ENCODE data around the gene ZBTB4.
"Not testable (repeated sequence)": the region's sequence is repeated elsewhere in the genome, so short reads cannot be mapped to it uniquely, and the experiment has no call there.

ZBTB4 gene

GRCh38 chr17:7475764-7476422, 3.5 kb downstream of the ZBTB4 start:
- peak in 2 of 10 donors; percentile 65 to 66 for DNase-seq
- intact Hi-C loops (cut with DNase I), result loop anchor here (1.0 kb wide), 1 partner anchor 8 kb away; no protein-coding TSS in a partner anchor

GRCh38 chr17:7474767-7475166, 4.7 kb downstream of the ZBTB4 start:
- intact Hi-C loops (cut with DNase I), result not testable (repeated sequence)
- peak in 3 of 10 donors; percentile 20 to 57 (median 48) for DNase-seq

- intact Hi-C loops (cut with DNase I), result no loop called here
- DNase-seq, result peak in 2 of 10 donors; percentile 3 to 7
These were observed 7.7 kb downstream of the ZBTB4 start for GRCh38 chr17:7471729-7472128.

DNA sequence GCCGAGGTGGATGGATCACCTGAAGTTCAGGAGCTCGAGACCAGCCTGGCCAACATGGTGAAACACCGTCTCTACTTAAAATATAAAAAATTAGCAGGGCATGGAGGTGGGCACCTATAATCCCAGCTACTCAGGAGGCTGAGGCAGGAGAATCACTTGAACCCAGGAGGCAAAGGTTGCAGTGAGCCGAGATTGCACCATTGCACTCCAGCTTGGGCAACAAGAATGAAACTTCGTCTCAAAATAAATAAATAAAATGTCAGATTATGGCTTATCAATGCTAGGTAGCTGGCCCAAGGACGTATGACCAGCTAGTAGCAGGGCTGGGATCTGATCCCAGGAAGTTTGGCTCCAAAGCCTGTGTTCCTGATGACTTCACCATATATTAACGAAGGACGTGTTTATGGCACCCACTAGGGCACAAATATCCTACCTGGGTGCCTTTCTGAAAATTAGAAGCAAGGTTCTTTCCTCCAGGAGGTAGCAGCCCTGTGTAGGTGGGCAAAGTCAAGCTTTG, 8.9 kb downstream of the ZBTB4 start:
- intact Hi-C loops (cut with DNase I); DNase-seq: not testable (repeated sequence)

DNA sequence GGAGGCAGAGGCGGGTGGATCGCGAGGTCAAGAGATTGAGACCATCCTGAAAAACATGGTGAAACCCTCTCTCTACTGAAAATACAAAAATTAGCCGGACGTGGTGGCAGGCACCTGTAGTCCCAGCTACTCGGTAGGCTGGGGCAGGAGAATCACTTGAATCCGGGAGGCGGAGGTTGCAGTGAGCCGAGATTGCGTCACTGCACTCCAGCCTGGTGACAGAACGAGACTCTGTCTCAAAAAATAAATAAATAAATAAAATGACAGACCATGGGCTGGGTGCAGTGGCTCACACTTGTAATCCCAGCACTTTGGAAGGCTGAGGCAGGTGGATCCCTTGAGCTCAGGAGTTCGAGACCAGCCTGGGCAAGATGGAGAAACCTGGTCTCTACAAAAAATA, 9.6 kb downstream of the ZBTB4 start:
- intact Hi-C loops (cut with DNase I), result not testable (repeated sequence)
- DNase-seq, result peak in 2 of 10 donors; percentile 3 to 57

DNA sequence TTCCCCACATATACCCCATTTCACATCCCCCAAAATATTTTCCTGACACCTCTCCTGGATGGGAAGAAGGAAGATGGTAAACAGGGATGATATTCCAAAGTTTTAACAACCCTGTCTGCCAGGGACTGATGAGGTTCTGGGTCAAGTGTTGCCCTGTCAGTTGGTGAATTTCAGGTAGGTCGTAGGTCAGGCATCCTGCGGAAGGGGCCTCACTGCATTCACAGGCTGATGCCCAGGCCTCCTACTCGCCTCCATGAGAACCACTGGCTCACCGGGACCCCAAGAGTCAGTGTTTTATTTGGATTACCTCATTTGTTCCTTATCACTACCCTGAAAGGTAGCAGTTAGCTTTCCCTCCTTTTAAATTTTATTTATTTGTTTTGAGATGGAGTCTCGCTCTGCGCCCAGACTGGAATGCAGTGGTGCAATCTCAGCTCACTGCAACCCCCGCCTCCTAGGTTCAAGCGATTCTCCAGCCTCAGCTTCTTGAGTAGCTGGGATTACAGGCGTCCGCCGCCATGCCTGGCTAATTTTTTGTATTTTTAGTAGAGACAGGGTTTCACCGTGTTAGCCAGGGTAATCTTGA, 10.5 kb downstream of the ZBTB4 start:
- intact Hi-C loops (cut with DNase I), result loop anchor here (1.0 kb wide), 1 partner anchor 7 kb away; no protein-coding TSS in a partner anchor
- DNase-seq, result peak in 1 of 10 donors; percentile 12

DNA sequence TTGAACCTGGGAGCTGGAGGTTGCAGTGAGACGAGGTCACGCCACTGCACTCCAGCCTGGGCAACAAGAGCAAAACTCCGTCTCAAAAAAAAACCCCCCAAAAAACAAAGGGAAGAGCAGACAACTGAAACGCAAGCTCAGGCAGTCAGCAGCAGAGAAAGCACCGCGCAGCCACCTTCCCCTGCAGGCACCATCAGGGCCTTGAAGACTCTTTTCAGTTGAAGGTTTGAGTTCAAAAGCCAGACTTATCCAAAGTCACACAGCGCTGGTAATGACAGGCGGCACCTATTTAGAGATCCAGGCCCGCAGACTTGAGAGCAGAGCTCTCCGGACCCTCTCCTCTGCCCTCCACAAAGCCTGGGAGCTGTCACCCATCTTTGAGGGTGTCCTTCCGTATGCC, 11.1 kb downstream of the ZBTB4 start:
- no peak for DNase-seq
- intact Hi-C loops (cut with DNase I), result loop anchor here (1.0 kb wide), 1 partner anchor 8 kb away; no protein-coding TSS in a partner anchor

DNA sequence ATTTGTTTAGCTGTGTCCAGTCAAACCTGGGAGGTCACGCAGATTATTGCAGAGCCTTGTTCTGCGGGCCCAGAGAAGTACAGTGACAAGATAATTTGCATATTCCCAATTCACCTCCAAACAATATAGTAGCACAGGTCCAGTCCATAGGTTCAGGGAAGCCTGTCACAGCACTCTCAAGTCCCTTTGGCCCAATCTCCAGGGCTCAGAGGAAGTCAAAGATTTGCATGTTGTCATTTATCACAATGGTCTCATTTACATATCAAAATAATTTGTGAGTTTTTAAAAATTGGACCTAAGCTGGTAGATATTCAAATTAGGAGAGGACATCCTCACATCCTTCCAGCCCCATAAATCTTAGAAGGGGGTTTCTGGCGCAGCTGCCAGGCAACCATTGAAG, 11.9 kb downstream of the ZBTB4 start:
- DNase-seq, result no peak
- intact Hi-C loops (cut with DNase I), result no loop called here

- peak in 3 of 10 donors; percentile 42 to 85 (median 49) for DNase-seq
- intact Hi-C loops (cut with DNase I), result no loop called here
These were observed 12.6 kb downstream of the ZBTB4 start for GRCh38 chr17:7466639-7467341.

DNA sequence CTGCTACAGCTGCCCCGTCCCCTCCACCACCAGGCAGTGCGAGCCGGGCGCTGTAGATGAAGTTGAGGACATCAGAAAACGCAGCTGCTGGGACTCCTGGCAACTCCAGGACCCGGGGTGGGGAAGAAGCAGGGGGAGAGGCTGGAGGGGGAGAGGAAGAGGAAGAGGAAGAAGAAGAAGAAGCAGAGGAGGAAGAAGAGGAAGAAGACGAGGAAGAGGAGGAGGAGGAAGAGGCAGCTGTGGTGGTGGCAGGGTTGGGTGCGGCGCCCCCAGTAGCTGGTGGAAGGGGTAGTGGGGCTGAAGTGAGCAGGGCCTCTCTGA, 13.2 kb downstream of the ZBTB4 start:
- DNase-seq, result no peak
- intact Hi-C loops (cut with DNase I), result no loop called here

DNA sequence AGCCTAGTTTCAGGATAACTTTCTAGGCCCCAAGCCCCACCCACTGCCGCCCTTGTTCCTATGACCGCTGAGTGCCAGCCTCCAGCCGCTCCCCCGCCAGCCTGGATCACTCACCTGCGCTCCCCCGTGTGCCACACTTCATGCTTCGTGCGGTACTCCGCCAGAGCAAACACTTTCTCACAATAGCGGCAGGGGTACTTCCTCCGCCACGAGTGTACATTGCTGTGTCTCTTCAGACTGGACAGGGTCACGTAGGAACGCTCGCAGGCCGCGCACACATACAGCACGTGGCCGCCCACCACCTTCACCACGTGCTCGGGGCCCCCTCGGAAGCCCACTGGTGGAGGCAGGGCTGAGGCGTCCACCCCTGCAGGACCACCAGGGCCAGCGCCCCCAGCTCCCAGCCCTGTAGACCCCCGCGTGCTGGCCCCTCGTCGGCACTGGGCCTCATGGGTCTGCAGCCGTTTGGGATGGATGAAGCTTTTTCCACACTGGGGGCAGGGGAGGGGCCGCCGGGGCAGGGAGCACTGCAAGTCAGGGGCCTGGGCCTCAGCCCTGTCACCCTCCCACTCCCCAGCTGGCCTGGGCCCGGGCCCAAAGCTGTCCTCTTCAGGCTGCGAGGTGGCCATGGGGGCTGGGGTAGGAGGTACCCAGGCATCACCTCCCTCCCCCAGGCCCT, 13.7 kb downstream of the ZBTB4 start:
- intact Hi-C loops (cut with DNase I), result no loop called here
- peak in 1 of 10 donors; percentile 76 for DNase-seq

- no peak for DNase-seq
- intact Hi-C loops (cut with DNase I), result no loop called here
These were observed 15.3 kb downstream of the ZBTB4 start for GRCh38 chr17:7464081-7464480.

- intact Hi-C loops (cut with DNase I), result no loop called here
- DNase-seq, result no peak
These were observed 16.0 kb downstream of the ZBTB4 start for GRCh38 chr17:7463372-7463846.

DNA sequence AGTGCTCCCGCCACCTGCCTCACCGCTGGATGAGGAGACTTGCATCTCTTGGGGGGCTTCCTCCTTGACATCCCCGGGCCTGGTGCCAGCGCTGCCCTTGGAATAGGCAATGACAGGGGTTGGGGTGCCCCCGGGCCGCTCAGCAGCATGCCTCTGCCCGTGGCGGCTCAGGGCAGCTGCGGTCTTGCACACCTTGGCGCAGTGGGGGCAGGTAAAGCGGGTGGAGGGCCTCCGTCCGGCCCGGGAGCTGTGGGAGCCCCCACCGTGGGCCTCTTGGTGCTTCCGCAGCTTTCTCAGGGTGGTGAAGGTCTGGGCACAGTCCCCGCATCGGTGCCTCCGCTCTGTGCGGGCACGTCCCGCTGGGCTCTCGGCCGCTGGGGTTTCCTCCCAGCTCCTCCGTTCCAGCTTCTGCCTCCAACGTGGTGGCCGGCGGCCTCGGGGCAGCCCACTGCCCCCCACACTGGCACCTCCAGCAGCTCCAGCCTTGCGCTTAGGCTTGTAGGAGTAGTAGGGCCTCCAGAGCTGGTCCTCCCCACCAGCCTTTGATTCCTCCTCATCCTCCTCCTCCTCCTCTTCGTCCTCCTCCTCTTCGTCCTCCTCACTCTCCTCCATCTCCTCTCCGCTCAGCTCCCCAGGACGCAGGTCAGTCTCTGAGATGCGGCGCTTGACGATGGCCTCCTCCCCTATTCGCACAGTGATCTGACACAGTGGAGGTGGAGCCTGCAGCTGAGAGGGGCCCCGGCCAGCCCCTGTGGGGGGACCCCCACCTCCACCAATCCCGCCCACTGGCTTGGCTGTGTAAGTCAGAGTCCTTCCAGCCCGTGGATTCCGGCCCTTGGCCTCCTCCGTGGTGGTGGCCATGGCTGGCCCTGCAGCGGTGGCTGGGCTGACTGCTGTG, 16.7 kb downstream of the ZBTB4 start:
- peak in 1 of 10 donors; percentile 85 for DNase-seq
- intact Hi-C loops (cut with DNase I), result no loop called here

GRCh38 chr17:7460850-7461660, 18.4 kb downstream of the ZBTB4 start:
- intact Hi-C loops (cut with DNase I), result no loop called here
- DNase-seq, result peak in 1 of 10 donors; percentile 36

GRCh38 chr17:7459961-7460545, 19.4 kb downstream of the ZBTB4 start:
- DNase-seq, result peak in 1 of 10 donors; percentile 28
- intact Hi-C loops (cut with DNase I), result no loop called here

DNA sequence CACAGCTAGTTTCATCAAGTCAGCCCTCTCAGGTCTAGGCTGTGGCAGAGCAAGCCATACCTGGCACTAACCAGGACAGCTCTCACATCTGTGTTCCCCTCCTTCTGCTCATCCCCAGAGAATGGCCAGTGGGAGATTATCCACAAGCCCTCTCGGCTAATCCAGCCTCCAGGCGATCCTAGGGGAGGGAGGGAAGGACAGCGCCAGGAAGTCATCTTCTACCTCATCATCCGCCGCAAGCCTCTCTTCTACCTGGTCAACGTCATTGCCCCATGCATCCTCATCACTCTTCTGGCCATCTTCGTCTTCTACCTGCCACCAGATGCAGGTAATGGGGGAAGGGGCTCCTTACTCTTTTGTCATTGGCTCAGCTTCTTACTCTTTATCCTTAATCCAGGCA, 31.0 kb downstream of the ZBTB4 start:
- no peak for DNase-seq
- intact Hi-C loops (cut with DNase I), result no loop called here

- intact Hi-C loops (cut with DNase I), result no loop called here
- DNase-seq, result no peak
These were observed 33.8 kb downstream of the ZBTB4 start for GRCh38 chr17:7445619-7445968.

Data from posterior cingulate gyrus (tissue), 11 donors.